NCI-H2029 treated with DMSO at 0.1 percent for 48 hours (cell line): ENCODE measurements around the gene WDR93.

ENCODE experiments used
- DNase-seq: peaks from one replicate; lab custom pipeline; 2025; lab: John Stamatoyannopoulos, UW

The WDR93 gene

GRCh38 chr15:89662893-89663626, 27.6 kb upstream of the WDR93 start:
- no peak for DNase-seq

GRCh38 chr15:89664441-89665350, 25.9 kb upstream of the WDR93 start:
- no peak for DNase-seq

- no peak for DNase-seq
Observed at GRCh38 chr15:89665449-89666181, 25.0 kb upstream of the WDR93 start.

- no peak for DNase-seq
Observed at GRCh38 chr15:89666184-89666857, 24.3 kb upstream of the WDR93 start.

- DNase-seq, result no peak
Observed at GRCh38 chr15:89666858-89667705, 23.5 kb upstream of the WDR93 start.

- DNase-seq, result no peak
Observed at GRCh38 chr15:89667706-89667960, 23.0 kb upstream of the WDR93 start.

GRCh38 chr15:89668171-89668570, 22.4 kb upstream of the WDR93 start:
- no peak for DNase-seq

- DNase-seq, result no peak
Observed at GRCh38 chr15:89669309-89669865, 21.2 kb upstream of the WDR93 start.

GRCh38 chr15:89669941-89670340, 20.7 kb upstream of the WDR93 start:
- DNase-seq, result no peak

- no peak for DNase-seq
Observed at GRCh38 chr15:89670971-89671560, 19.5 kb upstream of the WDR93 start.

GRCh38 chr15:89671687-89672086, 18.9 kb upstream of the WDR93 start:
- DNase-seq, result no peak

- no peak for DNase-seq
Observed at GRCh38 chr15:89672221-89673164, 18.1 kb upstream of the WDR93 start.

- DNase-seq, result no peak
Observed at GRCh38 chr15:89673165-89673512, 17.5 kb upstream of the WDR93 start.

GRCh38 chr15:89674526-89674925, 16.1 kb upstream of the WDR93 start:
- no peak for DNase-seq

GRCh38 chr15:89675606-89676005, 15.0 kb upstream of the WDR93 start:
- no peak for DNase-seq

GRCh38 chr15:89677381-89677780, 13.2 kb upstream of the WDR93 start:
- DNase-seq, result no peak

- DNase-seq, result no peak
Observed at GRCh38 chr15:89679212-89679611, 11.4 kb upstream of the WDR93 start, which contains the start of gene PLIN1. TSS of gene PLIN1 (minus strand) at chr15:89679367. CDS start at chr15:89677489, 1,878 bp downstream.

GRCh38 chr15:89680282-89680873, 10.2 kb upstream of the WDR93 start:
- DNase-seq, result peak; percentile 69

GRCh38 chr15:89681146-89681545, 9.5 kb upstream of the WDR93 start:
- DNase-seq, result no peak
